H1 (cell line): ENCODE results near the gene MCCC1. TPM values are rescaled to one million over a fixed set of nuclear protein-coding genes. Genes with fewer than 3 reads are reported as not detected.

Experiments
- CTCF ChIA-PET: fragments of 300-600 bp; sonication (Branson Sonifier 250); formaldehyde crosslinking; loops from one replicate; lab custom pipeline; 2021; ENCODE audit not compliant: partially characterized antibody; lab: Charles Lee
- POLR2A ChIA-PET: fragments of 300-600 bp; sonication (Branson Sonifier 250); formaldehyde crosslinking; loops from one replicate; lab custom pipeline; 2021; ENCODE audit warnings: inconsistent platforms; ENCODE audit not compliant: partially characterized antibody; lab: Charles Lee
- DNase-seq, 2 experiments: peaks; one replicate each; pipeline versions ENCODE4 v3.0.0 to v3.0.0-alpha.2; 2010 to 2022; ENCODE audit warnings: low spot score in 2 of 2, low read depth in 1 of 2, mixed read lengths in 1 of 2
- FAIRE-seq: peaks from 2 replicates; lab custom pipeline; 2011; peaks lifted over from hg19 to GRCh38; lab: Jason Lieb, UNC
- H2AFZ ChIP-seq: 2 replicates; pipeline ENCODE4 v1.8.1; 2012; ENCODE audit warnings: low read length, inconsistent platforms
- H2AK5ac ChIP-seq: 2 replicates; pipeline ENCODE4 v1.6.1; 2013; ENCODE audit warnings: low read depth, low read length
- H2BK120ac ChIP-seq: replicated peaks from 2 replicates; pipeline ENCODE3; 2013; ENCODE audit warnings: low read depth, low read length, inconsistent platforms
- H2BK12ac ChIP-seq: 2 replicates; pipeline ENCODE4 v1.6.1; 2013; ENCODE audit warnings: low read depth, low read length
- H2BK15ac ChIP-seq: 2 replicates; pipeline ENCODE4 v1.6.1; 2013; ENCODE audit warnings: low read length
- H2BK20ac ChIP-seq: 2 replicates; pipeline ENCODE4 v1.6.1; 2013; ENCODE audit warnings: low read length
- H2BK5ac ChIP-seq: 2 replicates; pipeline ENCODE4 v1.6.1; 2013; ENCODE audit warnings: low read depth, low read length
- H3K14ac ChIP-seq: 2 replicates; pipeline ENCODE4 v1.6.1; 2013; ENCODE audit warnings: inconsistent platforms; ENCODE audit not compliant: insufficient read length
- H3K18ac ChIP-seq: 2 replicates; pipeline ENCODE4 v1.6.1; 2013; ENCODE audit warnings: low read length; ENCODE audit errors: extremely low read depth
- H3K23ac ChIP-seq: 2 replicates; pipeline ENCODE4 v1.6.1; 2013; ENCODE audit warnings: inconsistent platforms; ENCODE audit not compliant: insufficient read length
- H3K23me2 ChIP-seq: 2 replicates; pipeline ENCODE4 v1.6.1; 2013; ENCODE audit warnings: low read depth, low read length
- H3K27ac ChIP-seq: 2 replicates; pipeline ENCODE4 v1.6.1; 2011; ENCODE audit warnings: low read depth, low read length, inconsistent platforms
- H3K27me3 ChIP-seq, 4 experiments: replicated peaks in 1 of 4; 1 replicate in 1 of 4; 2 replicates in 3 of 4; pipeline versions ENCODE4 v1.6.1 to v1.8.1; 2011 to 2013; ENCODE audit warnings: low read length in 3 of 4, mild to moderate bottlenecking in 3 of 4, inconsistent platforms in 2 of 4, mixed read lengths in 2 of 4, moderate library complexity in 1 of 4; ENCODE audit not compliant: control insufficient read depth in 3 of 4, insufficient read depth in 3 of 4; ENCODE audit errors: extremely low read depth in 1 of 4
- H3K36me3 ChIP-seq, 4 experiments: 2 replicates each; pipeline versions ENCODE4 v1.6.1 to v1.8.1; 2011 to 2013; ENCODE audit warnings: mild to moderate bottlenecking in 4 of 4, low read length in 3 of 4, moderate library complexity in 2 of 4, control low read depth in 1 of 4, inconsistent platforms in 1 of 4; ENCODE audit not compliant: insufficient read depth in 4 of 4, control insufficient read depth in 2 of 4
- H3K4ac ChIP-seq: replicated peaks from 2 replicates; pipeline ENCODE3; 2013; ENCODE audit warnings: low read length, low read depth, mixed read lengths, inconsistent platforms; ENCODE audit not compliant: insufficient read length
- H3K4me1 ChIP-seq, 4 experiments: replicated peaks in 1 of 4; 1 replicate in 1 of 4; 2 replicates in 3 of 4; pipeline versions ENCODE4 v1.6.1 to v1.8.1; 2011 to 2013; ENCODE audit warnings: low read length in 3 of 4, inconsistent platforms in 2 of 4, mixed read lengths in 1 of 4; ENCODE audit not compliant: insufficient read depth in 4 of 4, control insufficient read depth in 3 of 4
- H3K4me2 ChIP-seq, 2 experiments: 2 replicates each; pipeline versions ENCODE4 v1.6.1 to v1.8.1; 2011 to 2013; ENCODE audit warnings: low read depth in 2 of 2, low read length in 2 of 2, control low read depth in 1 of 2, inconsistent platforms in 1 of 2, mild to moderate bottlenecking in 1 of 2; ENCODE audit not compliant: insufficient read depth in 1 of 2
- H3K4me3 ChIP-seq, 4 experiments: fragments of 200-600, 300-600 bp in 1 of 4; sonication (generic), shearing (Covaris generic), sonication (Bioruptor Twin) in 1 of 4; 2 replicates each; pipeline versions ENCODE4 v1.5.1 to v1.8.1; 2011 to 2016; ENCODE audit warnings: low read length in 4 of 4, low read depth in 3 of 4, control low read depth in 2 of 4, inconsistent platforms in 2 of 4, mild to moderate bottlenecking in 2 of 4, mixed read lengths in 1 of 4, moderate library complexity in 1 of 4; ENCODE audit not compliant: insufficient read depth in 2 of 4; ENCODE audit errors: extremely low read depth in 1 of 4
- H3K56ac ChIP-seq: replicated peaks from 2 replicates; pipeline ENCODE3; 2013; ENCODE audit warnings: low read depth, mild to moderate bottlenecking, mixed read lengths, low read length, inconsistent platforms; ENCODE audit not compliant: insufficient read length
- H3K79me1 ChIP-seq: 2 replicates; pipeline ENCODE4 v1.6.1; 2013; ENCODE audit warnings: low read depth, low read length, control low read depth
- H3K79me2 ChIP-seq, 2 experiments: 2 replicates each; pipeline versions ENCODE4 v1.6.1 to v1.8.1; 2012 to 2013; ENCODE audit warnings: low read length in 2 of 2, mild to moderate bottlenecking in 2 of 2, inconsistent platforms in 1 of 2; ENCODE audit not compliant: insufficient read depth in 2 of 2, control insufficient read depth in 1 of 2
- H3K9ac ChIP-seq, 4 experiments: replicated peaks in 1 of 4; 1 replicate in 1 of 4; 2 replicates in 3 of 4; pipeline versions ENCODE4 v1.6.1 to v1.8.1; 2011 to 2013; ENCODE audit warnings: low read depth in 3 of 4, low read length in 3 of 4, control low read depth in 2 of 4, mild to moderate bottlenecking in 2 of 4, moderate library complexity in 2 of 4, inconsistent platforms in 1 of 4; ENCODE audit errors: extremely low read depth in 1 of 4
- H3K9me3 ChIP-seq, 2 experiments: 2 replicates each; pipeline versions ENCODE4 v1.6.1 to v1.8.1; 2012 to 2013; ENCODE audit warnings: mild to moderate bottlenecking in 2 of 2, moderate library complexity in 2 of 2, control low read depth in 1 of 2, inconsistent platforms in 1 of 2, low read depth in 1 of 2, low read length in 1 of 2, mixed read lengths in 1 of 2; ENCODE audit not compliant: insufficient read depth in 2 of 2
- H4K20me1 ChIP-seq, 2 experiments: replicated peaks in 1 of 2; 2 replicates each; pipeline versions ENCODE3 to v1.8.1; 2011 to 2013; ENCODE audit warnings: inconsistent platforms in 2 of 2, low read length in 2 of 2, mild to moderate bottlenecking in 1 of 2; ENCODE audit not compliant: insufficient read depth in 2 of 2, control insufficient read depth in 1 of 2
- H4K5ac ChIP-seq: 2 replicates; pipeline ENCODE4 v1.6.1; 2013; ENCODE audit warnings: low read length, low read depth, mixed read lengths, inconsistent platforms; ENCODE audit not compliant: insufficient read length
- H4K8ac ChIP-seq: 2 replicates; pipeline ENCODE4 v1.8.0; 2013; ENCODE audit warnings: mild to moderate bottlenecking, moderate library complexity, low read length, inconsistent platforms; ENCODE audit not compliant: insufficient read depth; ENCODE audit errors: extremely low read depth
- H4K91ac ChIP-seq: replicated peaks from 2 replicates; pipeline ENCODE3; 2013; ENCODE audit warnings: low read length, mixed read lengths, inconsistent platforms; ENCODE audit not compliant: insufficient read length
- CEBPB ChIP-seq: IDR thresholded peaks from 2 replicates; pipeline ENCODE4 v1.6.1; 2012; ENCODE audit warnings: low read depth, low read length
- CREB1 ChIP-seq: IDR thresholded peaks from 2 replicates; pipeline ENCODE4 v1.6.1; 2012; ENCODE audit warnings: inconsistent platforms
- EZH2 ChIP-seq: fragments of 200-600 bp; sonication (generic); IDR thresholded peaks from 2 replicates; pipeline ENCODE4 v1.7.1; 2012; ENCODE audit warnings: low read depth, mild to moderate bottlenecking, moderate library complexity, low read length, inconsistent platforms; ENCODE audit not compliant: severe bottlenecking
- POU5F1 ChIP-seq: IDR thresholded peaks from 2 replicates; pipeline ENCODE4 v1.6.1; 2011; ENCODE audit warnings: low read depth, mild to moderate bottlenecking, low read length, moderate library complexity
- RFX5 ChIP-seq: IDR thresholded peaks from 2 replicates; pipeline ENCODE4 v1.6.1; 2011; ENCODE audit warnings: low read depth, low read length, improper control_type of control experiment, borderline replicate concordance
- SIRT6 ChIP-seq: IDR thresholded peaks from one replicate; pipeline ENCODE4 v1.7.1; 2012; ENCODE audit warnings: low read length, inconsistent platforms
- SRF ChIP-seq: IDR thresholded peaks from 2 replicates; pipeline ENCODE4 v1.6.1; 2011; ENCODE audit warnings: mild to moderate bottlenecking, low read depth, low read length, moderate library complexity
- USF2 ChIP-seq: IDR thresholded peaks from 2 replicates; pipeline ENCODE4 v1.6.1; 2011; ENCODE audit warnings: low read length, improper control_type of control experiment
- WGBS, 2 experiments: shearing (Covaris generic) in 1 of 2; methylation state at CpG; one replicate each; pipeline versions ENCODE4 v1.1.6 to v1.1.7; 2013 to 2015; ENCODE audit warnings: low lambda C conversion rate in 2 of 2, mixed read lengths in 2 of 2, inconsistent platforms in 1 of 2, low coverage in 1 of 2, missing lambda C conversion rate in 1 of 2; ENCODE audit not compliant: insufficient replicate concordance in 2 of 2, insufficient coverage in 1 of 2, insufficient read length in 1 of 2; ENCODE audit errors: extremely low coverage in 1 of 2, missing lambda C conversion rate in 1 of 2; 5-methylcytosine and 5-hydroxymethylcytosine counted together
- polyA plus RNA-seq, 7 experiments: library from polyadenylated mRNA; depleted of rRNA in 3 of 7; stranded (reverse) in 5 of 7; unstranded in 2 of 7; fragments of >200 nt in 5 of 7; fragments of 200-250 nt in 2 of 7; gene quantifications; 1 replicate in 5 of 7; 2 replicates in 1 of 7; 4 replicates in 1 of 7; pipeline versions ENCODE4 v1.2.1 to v1.2.3, GENCODE V29; 2011 to 2013; ENCODE audit warnings: missing spikeins in 2 of 7, mixed read lengths in 2 of 7
- total RNA-seq: library from RNA; stranded (reverse); fragmentation: NEBNext Ultra II Directional; extraction: Animal tissue kit (Norgen Biotek cat#: 25700); gene quantifications from 2 replicates; pipeline ENCODE4 v1.2.1, GENCODE V29; 2021

Gene MCCC1
- total and polyA plus RNA-seq, 2 of the 8 experiments (the other 6 are each of a cell fraction or from before 2014, with no cell fraction given), result 10.8 to 21.5 TPM

- no peak overlapping the region for H2BK15ac ChIP-seq
- no peak for FAIRE-seq
Measured at GRCh38 chr3:183015185-183015584, 84.1 kb downstream of the MCCC1 start.

More at GRCh38 chr3:183015185-183015584, 84.1 kb downstream of the MCCC1 start:
- Histone ChIP-seq H3K36me3 (peaks cover 2 to 32% (median 10%) of the 10 kb centered on the region in 4 experiments; a peak in 4 of 8 replicates), H3K27ac (no peak overlapping the region), H3K23ac (no peak overlapping the region), H3K27me3 (no peaks in the 10 kb centered on the region), H3K4ac (no peak overlapping the region), H3K4me3 (no peak overlapping the region), H4K20me1 (peaks cover 0 to 3% of the 10 kb centered on the region in 2 experiments), H4K91ac (no peak overlapping the region), H4K5ac (no peak overlapping the region), H2BK5ac (no peak overlapping the region), H3K4me2 (no peak overlapping the region), H2AK5ac (no peak overlapping the region), H3K23me2 (no peaks in the 10 kb centered on the region), H2BK120ac (no peak overlapping the region), H2BK12ac (no peak overlapping the region), H3K79me1 (no peaks in the 10 kb centered on the region), H3K9me3 (no peaks in the 10 kb centered on the region), H3K18ac (no peak overlapping the region), H3K9ac (no peak overlapping the region), H2BK20ac (no peak overlapping the region), H3K56ac (no peak overlapping the region), H4K8ac (no peak overlapping the region), H3K4me1 (peaks cover 0 to 3% (median 0%) of the 10 kb centered on the region in 4 experiments; a peak in 2 of 7 replicates), H3K79me2 (no peaks in the 10 kb centered on the region), H3K14ac (no peak overlapping the region), H2AFZ (no peak overlapping the region)
- TF ChIP-seq SIRT6 (no peak), RFX5 (no peak), EZH2 (no peak), CREB1 (no peak), CEBPB (no peak), USF2 (no peak), SRF (no peak), POU5F1 (no peak)
- ChIA-PET CTCF (no interaction called here), POLR2A (no interaction called here)
- no peak for DNase-seq
- 91% methylated on average over 2 of the region's 2 CpGs; no CpG with 5 or more reads in 1 of the 2 experiments for WGBS, 2 experiments
